Measurements from ENCODE around the gene ATP2B3. TPM values are rescaled to one million over a fixed set of nuclear protein-coding genes. Genes with fewer than 3 reads are reported as not detected.

ATP2B3 gene
- total RNA-seq, 1 donor from 2014 or later: not detected

DNA sequence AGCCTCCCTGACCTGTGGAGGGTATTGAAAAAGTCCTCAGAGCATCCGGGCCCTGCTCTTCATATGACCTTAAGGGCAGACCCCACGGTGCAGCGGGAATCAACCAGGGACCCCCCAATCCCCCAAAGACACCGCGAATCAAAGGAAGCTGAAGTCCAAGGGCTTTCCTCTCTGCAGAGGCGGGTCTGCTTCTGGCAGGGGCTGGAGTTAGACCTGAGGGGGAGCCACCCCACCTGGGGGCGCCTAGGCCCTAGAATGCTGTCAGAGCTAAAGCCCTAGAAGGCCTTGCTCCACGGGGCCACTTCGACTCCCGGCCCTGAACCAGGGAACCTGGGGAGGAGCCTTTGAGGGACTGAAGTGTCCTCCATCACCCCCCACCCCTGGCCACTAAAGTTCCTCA, 44.3 kb upstream of the ATP2B3 start:
- no peaks in the 10 kb centered on the region for H3K9me3 ChIP-seq (replicated peaks)
- H3K4me3 ChIP-seq: no peak overlapping the region
- DNase-seq: no peak
- intact Hi-C loops (cut with micrococcal nuclease): no loop called here
- no peak overlapping the region for H3K27ac ChIP-seq (replicated peaks)
- no peaks in the 10 kb centered on the region for H3K27me3 ChIP-seq (ENCODE audit: low read depth)
- TF ChIP-seq, protein P1, sequence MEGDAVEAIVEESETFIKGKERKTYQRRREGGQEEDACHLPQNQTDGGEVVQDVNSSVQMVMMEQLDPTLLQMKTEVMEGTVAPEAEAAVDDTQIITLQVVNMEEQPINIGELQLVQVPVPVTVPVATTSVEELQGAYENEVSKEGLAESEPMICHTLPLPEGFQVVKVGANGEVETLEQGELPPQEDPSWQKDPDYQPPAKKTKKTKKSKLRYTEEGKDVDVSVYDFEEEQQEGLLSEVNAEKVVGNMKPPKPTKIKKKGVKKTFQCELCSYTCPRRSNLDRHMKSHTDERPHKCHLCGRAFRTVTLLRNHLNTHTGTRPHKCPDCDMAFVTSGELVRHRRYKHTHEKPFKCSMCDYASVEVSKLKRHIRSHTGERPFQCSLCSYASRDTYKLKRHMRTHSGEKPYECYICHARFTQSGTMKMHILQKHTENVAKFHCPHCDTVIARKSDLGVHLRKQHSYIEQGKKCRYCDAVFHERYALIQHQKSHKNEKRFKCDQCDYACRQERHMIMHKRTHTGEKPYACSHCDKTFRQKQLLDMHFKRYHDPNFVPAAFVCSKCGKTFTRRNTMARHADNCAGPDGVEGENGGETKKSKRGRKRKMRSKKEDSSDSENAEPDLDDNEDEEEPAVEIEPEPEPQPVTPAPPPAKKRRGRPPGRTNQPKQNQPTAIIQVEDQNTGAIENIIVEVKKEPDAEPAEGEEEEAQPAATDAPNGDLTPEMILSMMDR (IDR thresholded peaks at IDR 0.05; ENCODE audit: borderline replicate concordance): no peak
- peaks cover 43% of the 10 kb centered on the region for H3K4me1 ChIP-seq
- no peaks in the 10 kb centered on the region for H3K36me3 ChIP-seq

DNA sequence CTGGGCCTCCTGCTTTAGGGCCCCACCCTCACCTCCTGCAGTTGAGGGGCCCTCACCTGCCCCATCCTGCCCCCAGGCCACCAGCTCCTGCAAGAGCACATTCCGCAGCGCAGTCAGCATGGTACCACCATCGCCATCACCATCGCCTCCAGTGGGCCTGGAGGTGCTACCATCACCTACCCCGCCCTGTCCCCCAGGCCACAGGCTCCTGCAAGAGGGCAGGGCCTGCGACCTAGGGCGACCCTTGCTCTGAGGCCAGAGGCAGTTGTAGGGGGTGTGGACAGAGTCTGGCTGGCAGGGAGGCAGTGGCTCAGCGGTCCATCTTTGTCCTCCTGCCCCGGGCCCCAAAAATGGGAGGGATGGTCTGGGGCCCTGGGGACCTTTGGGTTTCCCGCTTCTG, 43.2 kb upstream of the ATP2B3 start:
- Histone ChIP-seq H3K9me3 (replicated peaks) (no peaks in the 10 kb centered on the region), H3K36me3 (no peaks in the 10 kb centered on the region), H3K4me3 (peak overlapping the region; percentile 49), H3K4me1 (peaks cover 37% of the 10 kb centered on the region), H3K27me3 (ENCODE audit: low read depth) (no peaks in the 10 kb centered on the region), H3K27ac (replicated peaks) (peak overlapping the region; percentile 23)
- TF ChIP-seq, protein P1 (IDR thresholded peaks at IDR 0.05; ENCODE audit: borderline replicate concordance): no peak
- intact Hi-C loops (cut with micrococcal nuclease): no loop called here
- DNase-seq: no peak

DNA sequence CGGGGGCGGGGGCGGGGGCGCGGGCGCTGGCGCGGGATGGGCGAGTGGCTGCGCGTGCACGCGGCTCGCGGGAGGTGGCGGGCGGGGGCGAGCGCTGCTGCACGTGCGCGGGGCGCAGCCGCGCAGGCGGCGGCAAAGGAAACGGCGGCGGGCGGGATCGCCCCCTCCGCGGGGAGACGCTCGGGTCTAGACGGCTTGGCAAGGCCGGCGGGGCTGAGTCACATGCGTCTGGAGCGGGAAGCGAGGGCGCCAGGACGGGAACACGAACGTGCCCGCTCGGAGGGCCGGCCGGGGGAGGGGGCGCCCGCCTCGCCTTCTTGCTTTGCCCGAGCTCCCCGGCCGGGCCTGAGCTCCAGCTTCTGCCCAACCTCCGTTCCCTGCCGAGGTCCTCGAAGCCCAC, 42.7 kb upstream of the ATP2B3 start:
- Histone ChIP-seq H3K4me3 (peak overlapping the region; percentile 49), H3K27me3 (ENCODE audit: low read depth) (no peaks in the 10 kb centered on the region), H3K27ac (replicated peaks) (peak overlapping the region; percentile 76), H3K9me3 (replicated peaks) (no peaks in the 10 kb centered on the region), H3K36me3 (no peaks in the 10 kb centered on the region), H3K4me1 (peaks cover 33% of the 10 kb centered on the region)
- DNase-seq: peak; percentile 71
- TF ChIP-seq, protein P1 (IDR thresholded peaks at IDR 0.05; ENCODE audit: borderline replicate concordance): no peak
- intact Hi-C loops (cut with micrococcal nuclease): no loop called here

DNA sequence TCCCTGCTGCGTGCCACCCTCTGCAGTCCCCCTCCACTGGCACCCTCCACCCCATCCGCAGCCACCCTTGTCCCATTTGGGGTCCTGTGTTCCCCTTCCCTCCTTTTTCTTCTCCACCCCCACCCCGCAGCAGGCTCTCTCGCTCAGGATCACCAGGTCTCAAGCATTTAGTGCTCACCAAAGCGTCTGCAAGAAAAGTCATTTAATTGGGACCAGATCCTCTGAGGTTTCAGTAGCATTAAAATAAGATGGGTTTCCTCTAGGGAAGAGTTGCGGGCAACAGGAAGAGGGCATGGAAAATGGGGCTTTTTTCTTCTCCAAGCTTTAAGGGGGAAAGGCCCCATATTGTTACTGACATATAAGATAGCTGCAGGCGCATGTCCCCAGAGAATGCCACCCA, 42.2 kb upstream of the ATP2B3 start:
- no peaks in the 10 kb centered on the region for H3K36me3 ChIP-seq
- peaks cover 28% of the 10 kb centered on the region for H3K4me1 ChIP-seq
- intact Hi-C loops (cut with micrococcal nuclease): no loop called here
- H3K4me3 ChIP-seq: peak overlapping the region; percentile 49
- H3K27me3 ChIP-seq (ENCODE audit: low read depth): no peaks in the 10 kb centered on the region
- no peak for DNase-seq
- TF ChIP-seq, protein P1 (IDR thresholded peaks at IDR 0.05; ENCODE audit: borderline replicate concordance): no peak
- H3K27ac ChIP-seq (replicated peaks): peak overlapping the region; percentile 76
- no peaks in the 10 kb centered on the region for H3K9me3 ChIP-seq (replicated peaks)

DNA sequence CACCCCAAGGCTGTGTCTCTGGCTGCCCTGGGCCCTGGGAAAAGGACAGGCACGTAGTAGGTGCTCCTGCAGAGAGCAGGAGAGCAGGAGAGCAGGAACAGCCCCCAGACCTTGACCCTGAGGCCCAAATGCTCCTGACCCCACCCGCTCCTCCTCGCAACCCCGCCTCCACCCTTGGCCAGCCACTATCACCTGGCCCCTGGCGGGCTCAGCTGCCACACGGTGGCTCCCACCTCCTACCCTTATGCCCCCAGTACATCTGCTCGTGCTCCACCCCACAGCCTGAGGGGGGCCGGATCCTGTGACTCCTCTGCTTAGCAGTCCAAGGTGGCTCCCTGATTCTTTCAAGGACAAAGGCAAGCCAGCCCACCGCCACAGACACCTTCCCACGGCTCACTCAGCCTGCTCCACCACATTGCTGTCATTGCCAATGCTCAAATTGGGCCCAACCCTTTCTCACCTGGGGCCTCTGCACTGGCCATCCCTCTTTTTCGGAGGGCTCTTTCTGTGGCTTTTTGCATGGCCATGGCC, 41.6 kb upstream of the ATP2B3 start:
- H3K27ac ChIP-seq (replicated peaks): peak overlapping the region; percentile 76
- TF ChIP-seq, protein P1 (IDR thresholded peaks at IDR 0.05; ENCODE audit: borderline replicate concordance): no peak
- no peaks in the 10 kb centered on the region for H3K36me3 ChIP-seq
- DNase-seq: no peak
- no peaks in the 10 kb centered on the region for H3K9me3 ChIP-seq (replicated peaks)
- H3K4me3 ChIP-seq: no peak overlapping the region
- H3K27me3 ChIP-seq (ENCODE audit: low read depth): no peaks in the 10 kb centered on the region
- peaks cover 28% of the 10 kb centered on the region for H3K4me1 ChIP-seq
- intact Hi-C loops (cut with micrococcal nuclease): no loop called here
